ENCODE data around the gene LRRC47.

Gene LRRC47

DNA sequence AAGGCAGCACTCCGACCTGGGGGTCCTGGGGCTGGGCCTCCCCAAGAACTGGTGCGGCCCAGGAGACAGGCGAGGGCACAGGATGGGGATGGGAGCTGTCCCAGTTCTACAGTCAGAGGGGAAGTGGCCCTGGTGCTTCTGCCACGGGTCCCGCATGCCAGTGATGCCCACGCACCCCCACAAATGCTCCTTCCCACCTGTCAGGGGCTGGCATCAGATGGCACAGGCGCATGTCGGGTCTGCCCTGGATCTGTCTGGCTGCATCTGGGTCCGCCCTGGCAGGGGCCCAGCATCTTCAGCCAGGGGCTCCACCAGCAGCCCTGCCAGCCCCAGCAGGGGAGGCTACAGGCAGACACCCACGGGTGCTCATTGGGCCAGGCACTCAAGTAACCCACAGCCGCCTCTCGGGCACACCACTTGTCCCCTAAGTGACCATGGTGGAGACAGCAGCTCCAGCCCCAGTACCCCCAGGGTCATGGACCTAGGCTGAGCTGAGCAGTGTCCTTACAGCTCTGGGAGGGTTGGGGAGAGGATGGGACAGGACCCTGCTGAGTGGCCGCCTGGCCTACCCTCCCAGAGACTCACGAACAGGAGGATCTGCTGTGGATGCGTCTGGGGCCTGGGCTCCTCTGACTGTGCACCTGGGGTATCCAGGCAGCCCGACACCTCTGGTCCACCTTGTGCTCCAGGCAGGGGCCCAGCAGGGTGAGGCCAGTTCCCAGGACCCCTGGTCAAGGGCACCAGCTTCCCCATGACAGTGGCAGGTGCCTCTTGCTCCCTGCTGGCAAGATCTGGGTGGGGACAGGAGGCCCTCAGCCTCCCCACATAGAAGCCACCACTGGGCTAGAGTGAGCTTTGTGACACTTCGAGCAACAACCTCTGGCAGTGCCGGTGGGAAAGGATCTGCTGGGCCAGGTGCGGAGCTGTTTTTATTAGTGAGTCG, 18.4 kb downstream of the LRRC47 start:
- Histone ChIP-seq H3K9me3 (replicated peaks in 1 of 2; ENCODE audit: control insufficient read depth in 2 of 2, insufficient read depth in 1 of 2, low read depth in 1 of 2, low read length in 2 of 2) (peaks cover 0 to 2% of the 10 kb centered on the region in 2 donors), H3K23ac (ENCODE audit: low read depth, low read length, poor library complexity) (peak overlapping the region; percentile 73), H2BK5ac (ENCODE audit: low read length) (no peak overlapping the region), H2BK12ac (ENCODE audit: low read length) (no peak overlapping the region), H3K4me3 (ENCODE audit: low read length in 2 of 2) (no peak overlapping the region), H3K27me3 (ENCODE audit: control insufficient read depth in 3 of 3, insufficient read depth in 3 of 3, low read depth in 1 of 3, low read length in 3 of 3) (no peaks in the 10 kb centered on the region), H2AFZ (ENCODE audit: low read length) (no peak overlapping the region), H3K18ac (ENCODE audit: low read length) (no peak overlapping the region), H4K91ac (ENCODE audit: low read depth, low read length, poor library complexity) (no peak overlapping the region), H3K4me2 (ENCODE audit: insufficient read depth, low read length, poor library complexity, severe bottlenecking) (no peak overlapping the region), H2AK5ac (ENCODE audit: low read depth, low read length) (no peak overlapping the region), H3K79me1 (ENCODE audit: low read depth, low read length) (peaks cover 2% of the 10 kb centered on the region), H3K9ac (ENCODE audit: low read depth, low read length, poor library complexity) (no peak overlapping the region), H2BK15ac (ENCODE audit: low read length) (no peak overlapping the region), H4K8ac (ENCODE audit: low read depth, low read length) (no peak overlapping the region), H3K14ac (ENCODE audit: low read length) (no peak overlapping the region), H3K36me3 (replicated peaks in 1 of 2; ENCODE audit: control insufficient read depth in 2 of 2, insufficient read depth in 2 of 2, low read length in 2 of 2) (peaks cover 28 to 46% of the 10 kb centered on the region in 2 donors), H2BK120ac (ENCODE audit: low read depth, low read length) (no peak overlapping the region), H3K4me1 (ENCODE audit: control insufficient read depth in 2 of 2, insufficient read depth in 1 of 2, low read depth in 1 of 2, low read length in 2 of 2) (peaks cover 13 to 27% of the 10 kb centered on the region in 2 donors), H3K4ac (ENCODE audit: low read length) (no peak overlapping the region), H3K27ac (replicated peaks; ENCODE audit: low read length) (no peak overlapping the region)
- WGBS, 2 donors (ENCODE audit: extremely low coverage in 2 of 2, insufficient read length in 2 of 2, insufficient replicate concordance in 1 of 2), result no CpG with 5 or more reads among the region's 20 CpGs
- no peak for DNase-seq (ENCODE audit: low spot score)

DNA sequence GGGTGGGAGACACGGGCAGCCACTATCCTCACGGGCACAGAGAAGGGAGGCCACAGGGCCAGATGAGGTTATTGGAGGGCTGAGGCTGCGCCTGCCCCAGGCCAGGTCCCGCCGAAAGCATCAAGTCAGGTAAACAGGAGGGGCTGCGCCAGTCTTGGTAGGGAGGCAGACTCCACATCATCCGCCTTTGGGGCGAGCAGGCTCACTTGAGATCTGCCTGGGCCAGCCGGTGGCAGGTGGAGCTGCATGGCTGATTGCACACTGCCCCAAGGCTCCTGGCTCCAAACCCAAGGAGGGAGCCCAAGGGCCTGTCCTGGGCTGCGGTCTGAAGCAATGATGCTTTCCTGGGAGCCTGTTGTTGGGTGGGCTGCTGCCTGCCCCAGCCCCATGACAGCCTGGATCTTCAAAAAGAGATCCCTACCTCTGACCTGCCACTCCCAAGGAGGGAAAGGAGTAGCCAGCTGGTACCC, 19.2 kb downstream of the LRRC47 start:
- no peak overlapping the region for H2AK5ac ChIP-seq (ENCODE audit: low read depth, low read length)
- no peak overlapping the region for H2BK5ac ChIP-seq (ENCODE audit: low read length)
- H3K9ac ChIP-seq (ENCODE audit: low read depth, low read length, poor library complexity), result no peak overlapping the region
- H3K79me1 ChIP-seq (ENCODE audit: low read depth, low read length), result peaks cover 2% of the 10 kb centered on the region
- H3K23ac ChIP-seq (ENCODE audit: low read depth, low read length, poor library complexity), result peak overlapping the region; percentile 75
- no peak overlapping the region for H3K4ac ChIP-seq (ENCODE audit: low read length)
- H3K18ac ChIP-seq (ENCODE audit: low read length), result peak overlapping the region; percentile 4
- H2BK12ac ChIP-seq (ENCODE audit: low read length), result no peak overlapping the region
- no peak overlapping the region for H2BK15ac ChIP-seq (ENCODE audit: low read length)
- no peak overlapping the region for H4K8ac ChIP-seq (ENCODE audit: low read depth, low read length)
- H4K91ac ChIP-seq (ENCODE audit: low read depth, low read length, poor library complexity), result no peak overlapping the region
- H3K4me1 ChIP-seq (ENCODE audit: control insufficient read depth in 2 of 2, insufficient read depth in 1 of 2, low read depth in 1 of 2, low read length in 2 of 2), result peaks cover 13 to 27% of the 10 kb centered on the region in 2 donors
- peaks cover 0 to 2% of the 10 kb centered on the region in 2 donors for H3K9me3 ChIP-seq (replicated peaks in 1 of 2; ENCODE audit: control insufficient read depth in 2 of 2, insufficient read depth in 1 of 2, low read depth in 1 of 2, low read length in 2 of 2)
- no peak overlapping the region for H2AFZ ChIP-seq (ENCODE audit: low read length)
- H3K14ac ChIP-seq (ENCODE audit: low read length), result no peak overlapping the region
- H3K4me3 ChIP-seq (ENCODE audit: low read length in 2 of 2), result no peak overlapping the region
- no peak overlapping the region for H3K4me2 ChIP-seq (ENCODE audit: insufficient read depth, low read length, poor library complexity, severe bottlenecking)
- H3K27me3 ChIP-seq (ENCODE audit: control insufficient read depth in 3 of 3, insufficient read depth in 3 of 3, low read depth in 1 of 3, low read length in 3 of 3), result no peaks in the 10 kb centered on the region
- no CpG with 5 or more reads among the region's 10 CpGs for WGBS, 2 donors (ENCODE audit: extremely low coverage in 2 of 2, insufficient read length in 2 of 2, insufficient replicate concordance in 1 of 2)
- DNase-seq (ENCODE audit: low spot score), result no peak
- H2BK120ac ChIP-seq (ENCODE audit: low read depth, low read length), result no peak overlapping the region
- no peak overlapping the region for H3K27ac ChIP-seq (replicated peaks; ENCODE audit: low read length)
- peaks cover 22 to 38% of the 10 kb centered on the region in 2 donors for H3K36me3 ChIP-seq (replicated peaks in 1 of 2; ENCODE audit: control insufficient read depth in 2 of 2, insufficient read depth in 2 of 2, low read length in 2 of 2)

DNA sequence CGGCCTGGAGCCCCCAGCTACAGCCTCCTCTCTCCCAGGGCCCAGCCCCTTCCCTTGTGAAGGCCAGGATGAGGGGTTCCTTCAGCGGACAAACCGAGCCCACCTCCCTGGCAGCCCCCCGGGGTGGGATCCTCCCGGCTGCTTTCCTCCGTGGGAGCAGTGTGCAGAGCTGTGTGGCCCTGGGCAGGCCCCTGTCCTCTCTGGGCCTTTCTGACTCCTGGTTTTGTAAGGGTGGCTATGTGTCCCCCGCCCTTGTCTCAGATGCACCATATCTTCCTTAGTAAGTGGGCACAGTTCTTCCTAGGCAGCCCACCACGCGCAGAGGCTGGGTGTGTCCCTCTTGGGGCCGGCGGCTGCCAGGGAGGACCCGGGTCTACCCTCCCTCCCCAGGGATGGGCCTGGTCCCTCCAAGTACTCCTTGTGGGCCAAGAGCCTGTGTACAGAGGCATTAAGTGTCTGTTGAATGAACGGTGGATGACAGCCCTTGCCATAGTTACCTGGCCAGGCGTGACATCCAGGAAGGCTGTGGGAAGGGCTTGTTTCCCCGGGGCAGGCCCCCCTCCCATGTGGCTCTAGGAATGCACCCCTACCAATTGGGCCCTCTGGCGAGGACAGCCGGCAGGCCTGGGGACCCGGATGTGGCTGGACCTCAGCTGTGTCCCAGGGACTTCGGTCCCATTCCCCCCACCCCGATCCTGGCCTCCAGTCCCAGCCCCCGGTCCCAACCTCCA, 19.9 kb downstream of the LRRC47 start:
- Histone ChIP-seq H2AK5ac (ENCODE audit: low read depth, low read length) (peak overlapping the region; percentile 73), H3K23ac (ENCODE audit: low read depth, low read length, poor library complexity) (peak overlapping the region; percentile 34), H2AFZ (ENCODE audit: low read length) (no peak overlapping the region), H2BK5ac (ENCODE audit: low read length) (peak overlapping the region; percentile 87), H3K27ac (replicated peaks; ENCODE audit: low read length) (no peak overlapping the region), H2BK12ac (ENCODE audit: low read length) (no peak overlapping the region), H3K4ac (ENCODE audit: low read length) (no peak overlapping the region), H4K8ac (ENCODE audit: low read depth, low read length) (peak overlapping the region; percentile 43), H2BK15ac (ENCODE audit: low read length) (peak overlapping the region; percentile 6), H3K79me1 (ENCODE audit: low read depth, low read length) (peaks cover 6% of the 10 kb centered on the region), H3K4me3 (ENCODE audit: low read length in 2 of 2) (no peak overlapping the region), H3K9me3 (replicated peaks in 1 of 2; ENCODE audit: control insufficient read depth in 2 of 2, insufficient read depth in 1 of 2, low read depth in 1 of 2, low read length in 2 of 2) (no peaks in the 10 kb centered on the region), H3K4me2 (ENCODE audit: insufficient read depth, low read length, poor library complexity, severe bottlenecking) (no peak overlapping the region), H3K4me1 (ENCODE audit: control insufficient read depth in 2 of 2, insufficient read depth in 1 of 2, low read depth in 1 of 2, low read length in 2 of 2) (peaks cover 17 to 32% of the 10 kb centered on the region in 2 donors), H3K18ac (ENCODE audit: low read length) (no peak overlapping the region), H2BK120ac (ENCODE audit: low read depth, low read length) (no peak overlapping the region), H3K36me3 (replicated peaks in 1 of 2; ENCODE audit: control insufficient read depth in 2 of 2, insufficient read depth in 2 of 2, low read length in 2 of 2) (peaks cover 18 to 31% of the 10 kb centered on the region in 2 donors), H3K27me3 (ENCODE audit: control insufficient read depth in 3 of 3, insufficient read depth in 3 of 3, low read depth in 1 of 3, low read length in 3 of 3) (peaks cover 0 to 3% (median 0%) of the 10 kb centered on the region in 3 experiments), H3K14ac (ENCODE audit: low read length) (no peak overlapping the region), H3K9ac (ENCODE audit: low read depth, low read length, poor library complexity) (no peak overlapping the region), H4K91ac (ENCODE audit: low read depth, low read length, poor library complexity) (no peak overlapping the region)
- no peak for DNase-seq (ENCODE audit: low spot score)
- no CpG with 5 or more reads among the region's 21 CpGs for WGBS, 2 donors (ENCODE audit: extremely low coverage in 2 of 2, insufficient read length in 2 of 2, insufficient replicate concordance in 1 of 2)

Data from neuronal stem cell (in vitro differentiated cells).